Retinal pigment epithelial cell (primary cell): ENCODE measurements around the gene TNS1.

ENCODE experiments used
- DNase-seq: peaks from one replicate; pipeline ENCODE4 v3.0.0-alpha.2; 2010; ENCODE audit warnings: low read depth
- H3K4me3 ChIP-seq: 2 replicates; pipeline ENCODE4 v1.5.1; 2011; ENCODE audit warnings: mild to moderate bottlenecking, low read length, control low read depth, moderate library complexity
- TF ChIP-seq, protein P1 (sequence below): conservative IDR thresholded peaks from 2 replicates; pipeline ENCODE4 v1.5.1; 2011; ENCODE audit warnings: low read depth, low read length, control low read depth, inconsistent platforms

TNS1 gene

GRCh38 chr2:217990389-217990788 is 12.4 kb downstream of the TNS1 start:
- no peak for DNase-seq
- H3K4me3 ChIP-seq = no peak overlapping the region
- TF ChIP-seq, protein P1, sequence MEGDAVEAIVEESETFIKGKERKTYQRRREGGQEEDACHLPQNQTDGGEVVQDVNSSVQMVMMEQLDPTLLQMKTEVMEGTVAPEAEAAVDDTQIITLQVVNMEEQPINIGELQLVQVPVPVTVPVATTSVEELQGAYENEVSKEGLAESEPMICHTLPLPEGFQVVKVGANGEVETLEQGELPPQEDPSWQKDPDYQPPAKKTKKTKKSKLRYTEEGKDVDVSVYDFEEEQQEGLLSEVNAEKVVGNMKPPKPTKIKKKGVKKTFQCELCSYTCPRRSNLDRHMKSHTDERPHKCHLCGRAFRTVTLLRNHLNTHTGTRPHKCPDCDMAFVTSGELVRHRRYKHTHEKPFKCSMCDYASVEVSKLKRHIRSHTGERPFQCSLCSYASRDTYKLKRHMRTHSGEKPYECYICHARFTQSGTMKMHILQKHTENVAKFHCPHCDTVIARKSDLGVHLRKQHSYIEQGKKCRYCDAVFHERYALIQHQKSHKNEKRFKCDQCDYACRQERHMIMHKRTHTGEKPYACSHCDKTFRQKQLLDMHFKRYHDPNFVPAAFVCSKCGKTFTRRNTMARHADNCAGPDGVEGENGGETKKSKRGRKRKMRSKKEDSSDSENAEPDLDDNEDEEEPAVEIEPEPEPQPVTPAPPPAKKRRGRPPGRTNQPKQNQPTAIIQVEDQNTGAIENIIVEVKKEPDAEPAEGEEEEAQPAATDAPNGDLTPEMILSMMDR = no peak

GRCh38 chr2:217989221-217989948 is 13.4 kb downstream of the TNS1 start:
- TF ChIP-seq, protein P1 = no peak
- no peak for DNase-seq
- no peak overlapping the region for H3K4me3 ChIP-seq

GRCh38 chr2:217988840-217989204 is 14.0 kb downstream of the TNS1 start:
- TF ChIP-seq, protein P1 = no peak
- no peak overlapping the region for H3K4me3 ChIP-seq
- DNase-seq = no peak

DNA sequence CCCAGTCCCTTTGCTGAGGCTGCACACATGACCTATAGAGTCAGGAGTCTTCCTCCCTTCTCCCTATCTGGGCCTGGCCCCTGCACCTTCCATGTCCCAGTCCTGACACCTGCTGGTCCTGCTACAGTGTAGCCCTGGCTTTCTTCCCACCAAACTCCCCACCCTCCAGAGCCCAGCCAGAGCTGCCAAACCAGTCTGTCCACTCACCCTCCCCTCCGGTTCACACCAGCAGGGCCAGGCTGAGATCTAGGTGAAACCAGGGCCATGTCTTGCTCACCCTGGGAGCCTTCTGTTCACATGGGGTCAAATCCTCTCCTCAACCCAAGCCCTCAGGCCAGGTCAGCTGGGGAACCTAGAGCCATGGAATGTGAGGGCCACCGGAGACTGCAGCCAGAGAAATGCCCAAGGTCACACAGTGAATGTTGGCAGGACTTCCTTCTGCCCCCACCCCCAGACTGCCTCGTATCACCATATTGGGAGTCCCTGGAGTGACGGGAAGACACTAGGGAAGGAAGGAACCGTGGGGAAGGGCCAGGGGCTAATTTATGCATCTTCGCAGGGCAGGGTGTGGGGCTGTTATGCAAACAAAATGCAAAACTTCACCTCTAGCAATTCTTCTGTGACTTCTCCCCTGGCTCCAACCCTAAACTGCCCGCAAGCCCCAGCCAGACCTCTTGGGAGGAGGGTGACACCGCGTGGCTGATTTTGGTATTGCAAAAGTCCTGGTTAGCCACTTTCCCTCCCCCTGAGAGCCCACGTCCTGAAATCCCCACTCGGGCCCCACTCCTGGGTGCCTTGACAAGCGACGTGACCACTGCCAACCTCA is 14.6 kb downstream of the TNS1 start:
- no peak overlapping the region for H3K4me3 ChIP-seq
- TF ChIP-seq, protein P1 = peak; percentile 89
- no peak for DNase-seq

- DNase-seq = no peak
- TF ChIP-seq, protein P1 = no peak
- H3K4me3 ChIP-seq = no peak overlapping the region
Observed at GRCh38 chr2:217987391-217987790, 15.4 kb downstream of the TNS1 start.

DNA sequence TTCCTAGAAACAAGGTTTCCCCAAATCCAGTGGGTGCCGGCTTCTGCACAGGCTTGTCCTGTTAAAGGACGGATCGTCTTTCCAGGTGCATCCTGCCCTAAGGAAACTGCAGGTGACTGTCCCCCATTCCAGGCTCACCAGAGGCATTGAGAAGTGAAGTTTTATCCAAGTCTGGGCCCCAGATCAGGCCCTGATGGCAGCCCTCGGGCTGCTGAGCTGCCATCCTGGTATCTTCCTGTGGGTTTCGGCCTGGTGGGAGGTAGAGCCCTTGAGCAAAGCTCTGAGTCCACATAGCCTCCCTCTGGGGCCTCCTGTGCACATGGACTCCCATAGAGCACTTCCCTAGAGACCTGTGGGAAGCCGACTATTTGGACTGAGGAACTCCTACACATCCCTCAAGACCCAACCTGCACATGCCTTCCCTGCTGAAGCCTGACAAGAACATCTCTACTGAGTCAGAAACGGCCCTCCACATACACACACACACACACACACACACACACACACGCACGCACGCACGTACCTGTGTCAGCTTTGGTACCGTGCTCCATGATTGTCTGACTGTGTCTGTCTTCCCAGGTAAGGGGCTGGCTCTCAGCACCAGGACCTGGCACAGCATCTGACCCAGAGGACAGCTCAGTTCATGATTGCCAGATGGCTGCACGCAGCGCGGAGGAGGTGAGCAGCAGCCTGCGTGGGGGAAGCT is 16.4 kb downstream of the TNS1 start:
- TF ChIP-seq, protein P1 = no peak

More for the DNA sequence above, 16.4 kb downstream of the TNS1 start:
- DNase-seq = no peak
- no peak overlapping the region for H3K4me3 ChIP-seq
